OCI-LY7 (cell line): ENCODE results near the gene THUMPD2. TPM values are rescaled to one million over a fixed set of nuclear protein-coding genes. Genes with fewer than 3 reads are reported as not detected.

Source experiments
- BruUV-seq: library from RNA; stranded (reverse); fragments of 400-500 nt; replicated peaks from 2 replicates; lab custom pipeline; 2021; lab: Mats Ljungman, UMichigan
- CTCF ChIA-PET: fragments of 300-600 bp; sonication (Branson Sonifier 250); formaldehyde crosslinking; loops from one replicate; lab custom pipeline; 2022; ENCODE audit warnings: antibody characterized with exemption; ENCODE audit not compliant: unreplicated experiment; lab: Charles Lee
- POLR2A ChIA-PET: fragments of 300-600 bp; sonication (Branson Sonifier 250); formaldehyde crosslinking; loops from one replicate; lab custom pipeline; 2022; ENCODE audit warnings: antibody characterized with exemption; lab: Charles Lee
- DNase-seq: peaks from one replicate; pipeline ENCODE4 v3.0.0-alpha.2; 2015; ENCODE audit warnings: low spot score
- H2AFZ ChIP-seq: fragments of 200-600 bp; sonication (generic), shearing (Covaris generic); 2 replicates; pipeline ENCODE4 v1.6.1; 2014; ENCODE audit warnings: mild to moderate bottlenecking, antibody characterized with exemption, low read length, moderate library complexity
- H3K27ac ChIP-seq: fragments of 200-600 bp; sonication (generic); 2 replicates; pipeline ENCODE4 v1.5.1; 2014; ENCODE audit warnings: mixed run types, low read depth, mild to moderate bottlenecking, moderate library complexity, low read length, inconsistent platforms; ENCODE audit not compliant: poor library complexity, severe bottlenecking
- H3K36me3 ChIP-seq: fragments of 200-600 bp; sonication (generic); 2 replicates; pipeline ENCODE4 v1.6.1; 2014; ENCODE audit warnings: mild to moderate bottlenecking, antibody characterized with exemption, low read length, moderate library complexity, mixed read lengths; ENCODE audit not compliant: insufficient read depth
- H3K4me1 ChIP-seq: fragments of 200-600 bp; sonication (generic); 2 replicates; pipeline ENCODE4 v1.5.1; 2014; ENCODE audit warnings: mild to moderate bottlenecking, low read length; ENCODE audit not compliant: insufficient read depth, poor library complexity, severe bottlenecking
- H3K4me2 ChIP-seq: fragments of 200-600 bp; sonication (generic); 2 replicates; pipeline ENCODE4 v1.6.1; 2014; ENCODE audit warnings: mild to moderate bottlenecking, low read length
- H3K4me3 ChIP-seq: fragments of 200-600 bp; sonication (generic); 2 replicates; pipeline ENCODE4 v1.5.1; 2014; ENCODE audit warnings: mild to moderate bottlenecking, low read depth, low read length; ENCODE audit not compliant: poor library complexity, severe bottlenecking
- H3K79me2 ChIP-seq: fragments of 200-600 bp; sonication (generic); 2 replicates; pipeline ENCODE4 v1.6.1; 2016; ENCODE audit warnings: low read depth, mild to moderate bottlenecking, low read length, moderate library complexity, mixed read lengths; ENCODE audit not compliant: insufficient read depth
- H3K9me2 ChIP-seq: fragments of 200-600 bp; sonication (generic); 2 replicates; pipeline ENCODE4 v1.6.1; 2016; ENCODE audit warnings: mild to moderate bottlenecking, low read length, mixed read lengths; ENCODE audit not compliant: insufficient read depth
- H3K9me3 ChIP-seq: fragments of 200-600 bp; sonication (generic); 2 replicates; pipeline ENCODE4 v1.6.1; 2014; ENCODE audit warnings: mild to moderate bottlenecking, mixed run types, low read length, mixed read lengths
- H4K20me1 ChIP-seq: fragments of 200-600 bp; sonication (generic); 2 replicates; pipeline ENCODE4 v1.6.1; 2014; ENCODE audit warnings: mild to moderate bottlenecking, antibody characterized with exemption, low read length, moderate library complexity, mixed read lengths; ENCODE audit not compliant: insufficient read depth
- CTCF ChIP-seq: fragments of 200-600 bp; sonication (generic); conservative IDR thresholded peaks from 2 replicates; pipeline ENCODE4 v1.5.1; 2014; ENCODE audit warnings: mild to moderate bottlenecking, antibody characterized with exemption, low read length, moderate library complexity, mixed read lengths
- EZH2phosphoT487 ChIP-seq: fragments of 200-600 bp; sonication (generic); IDR thresholded peaks from 2 replicates; pipeline ENCODE4 v1.6.1; 2018; ENCODE audit warnings: low read depth, borderline replicate concordance, mild to moderate bottlenecking, mixed run types, antibody characterized with exemption, low read length, moderate library complexity, mixed read lengths
- intact Hi-C: fragments of 100-400 bp; cut with micrococcal nuclease; formaldehyde crosslinking; loops from one replicate; pipeline ENCODE4 v1.10.0; 2022; ENCODE audit not compliant: unreplicated experiment
- total RNA-seq, 2 experiments: library from RNA; depleted of rRNA in 1 of 2; stranded (reverse); fragments of >200 nt in 1 of 2; shearing (Covaris generic) in 1 of 2; gene quantifications; 2 replicates each; pipeline ENCODE4 v1.2.3, GENCODE V29; 2014 to 2022

Gene THUMPD2
- total RNA-seq, 2 experiments from 2014 or later: 18.3 to 24.6 TPM

- Histone ChIP-seq H3K79me2 (no peaks in the 10 kb centered on the region), H3K4me2 (no peak overlapping the region), H3K4me3 (no peak overlapping the region), H3K36me3 (no peaks in the 10 kb centered on the region), H3K9me3 (no peaks in the 10 kb centered on the region), H3K9me2 (no peaks in the 10 kb centered on the region), H3K27ac (no peak overlapping the region), H4K20me1 (no peaks in the 10 kb centered on the region), H3K4me1 (no peaks in the 10 kb centered on the region), H2AFZ (no peak overlapping the region)
- intact Hi-C loops: no loop called here
- no peak for DNase-seq
- CTCF ChIA-PET: no interaction called here
- TF ChIP-seq EZH2phosphoT487 (no peak), CTCF (no peak)
- BruUV-seq: no TSS peak
- POLR2A ChIA-PET: interaction anchor here (0.6 to 0.9 kb wide), 4 partner anchors 8 to 949 kb away, joined by 3 read pairs; no protein-coding TSS in a partner anchor
Measured at GRCh38 chr2:39787950-39788349, 8.9 kb upstream of the THUMPD2 start.

DNA sequence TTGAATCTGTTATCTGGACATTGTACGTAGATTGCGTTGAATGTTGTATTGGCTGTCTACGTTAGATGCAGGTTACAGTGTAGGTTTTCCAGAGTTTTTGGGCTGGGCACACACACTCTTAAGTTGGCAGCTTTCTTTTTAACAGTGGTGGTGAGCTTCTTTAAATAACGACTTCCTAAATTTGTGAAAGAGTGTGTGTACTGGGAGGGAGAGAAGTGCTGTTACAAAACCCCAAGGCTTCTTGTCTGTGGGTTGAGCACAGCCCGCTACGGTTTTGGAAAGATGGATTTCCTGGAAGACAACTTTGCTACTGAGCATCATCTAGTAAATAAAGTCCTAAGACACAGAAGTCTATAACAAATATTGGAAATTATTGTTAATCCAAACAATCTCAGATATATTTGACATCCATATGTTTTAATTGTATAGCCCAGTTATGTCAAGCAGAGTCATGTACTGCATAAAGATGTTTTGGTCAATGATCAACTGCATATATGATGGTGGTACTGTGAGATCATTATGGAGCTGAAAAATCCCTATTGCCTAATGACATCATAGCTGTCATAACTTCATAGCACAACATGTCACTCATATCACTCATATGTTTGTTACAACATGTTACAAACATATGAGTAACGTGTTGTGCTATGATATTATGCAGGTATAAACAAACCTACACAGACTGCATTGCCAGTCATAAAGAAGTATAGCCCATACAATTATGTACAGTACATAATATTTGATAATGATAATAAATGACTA is 7.9 kb upstream of the THUMPD2 start:
- no TSS peak for BruUV-seq
- Histone ChIP-seq H3K4me2 (no peak overlapping the region), H3K36me3 (no peaks in the 10 kb centered on the region), H4K20me1 (no peaks in the 10 kb centered on the region), H3K79me2 (no peaks in the 10 kb centered on the region), H3K4me1 (no peaks in the 10 kb centered on the region), H3K9me3 (no peaks in the 10 kb centered on the region), H2AFZ (no peak overlapping the region), H3K27ac (no peak overlapping the region), H3K4me3 (no peak overlapping the region), H3K9me2 (no peaks in the 10 kb centered on the region)
- DNase-seq: no peak
- ChIA-PET POLR2A (interaction anchor here (0.6 to 0.9 kb wide), 4 partner anchors 9 to 950 kb away, joined by 3 read pairs; no protein-coding TSS in a partner anchor), CTCF (no interaction called here)
- intact Hi-C loops: no loop called here
- TF ChIP-seq EZH2phosphoT487: no peak
- TF ChIP-seq CTCF: no peak

DNA sequence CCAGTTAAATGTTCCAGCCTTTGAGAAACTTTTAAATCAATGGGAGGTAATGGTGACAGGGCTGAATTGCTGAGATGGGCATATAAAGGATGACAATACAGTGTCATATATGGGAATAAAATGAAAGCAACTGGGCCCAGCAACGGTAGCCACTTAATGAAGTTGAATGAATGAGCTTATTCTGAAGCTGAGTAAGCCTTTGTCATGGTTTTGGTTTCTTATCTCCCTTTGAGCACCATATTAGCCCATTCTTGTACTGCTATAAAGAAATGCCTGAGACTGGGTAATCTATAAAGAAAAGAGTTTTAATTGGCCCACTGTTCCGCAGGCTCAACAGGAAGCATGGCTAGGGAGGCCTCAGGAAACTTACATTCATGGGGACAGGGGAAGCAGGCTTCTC is 3.5 kb upstream of the THUMPD2 start:
- H3K9me3 ChIP-seq: no peaks in the 10 kb centered on the region
- no peaks in the 10 kb centered on the region for H4K20me1 ChIP-seq
- no peak overlapping the region for H3K4me2 ChIP-seq
- no TSS peak for BruUV-seq
- H3K27ac ChIP-seq: no peak overlapping the region
- H3K36me3 ChIP-seq: peaks cover 1% of the 10 kb centered on the region; the same call in 1 of the 2 replicates
- peaks cover 22% of the 10 kb centered on the region for H3K4me1 ChIP-seq
- no peak for TF ChIP-seq EZH2phosphoT487
- TF ChIP-seq CTCF: no peak
- peak overlapping the region; percentile 50; the same call in 1 of the 2 replicates for H2AFZ ChIP-seq
- intact Hi-C loops: no loop called here
- no peak overlapping the region for H3K4me3 ChIP-seq
- peaks cover 12% of the 10 kb centered on the region for H3K79me2 ChIP-seq
- ChIA-PET CTCF (no interaction called here), POLR2A (interaction anchor here (0.7 kb wide), 1 partner anchor 263 kb away, joined by 3 read pairs; no protein-coding TSS in a partner anchor)
- H3K9me2 ChIP-seq: no peaks in the 10 kb centered on the region
- no peak for DNase-seq
